ENCODE measurements around the gene NBDY.
"Not testable (repeated sequence)": the region's sequence is repeated elsewhere in the genome, so short reads cannot be mapped to it uniquely, and the experiment has no call there.

NBDY gene

DNA sequence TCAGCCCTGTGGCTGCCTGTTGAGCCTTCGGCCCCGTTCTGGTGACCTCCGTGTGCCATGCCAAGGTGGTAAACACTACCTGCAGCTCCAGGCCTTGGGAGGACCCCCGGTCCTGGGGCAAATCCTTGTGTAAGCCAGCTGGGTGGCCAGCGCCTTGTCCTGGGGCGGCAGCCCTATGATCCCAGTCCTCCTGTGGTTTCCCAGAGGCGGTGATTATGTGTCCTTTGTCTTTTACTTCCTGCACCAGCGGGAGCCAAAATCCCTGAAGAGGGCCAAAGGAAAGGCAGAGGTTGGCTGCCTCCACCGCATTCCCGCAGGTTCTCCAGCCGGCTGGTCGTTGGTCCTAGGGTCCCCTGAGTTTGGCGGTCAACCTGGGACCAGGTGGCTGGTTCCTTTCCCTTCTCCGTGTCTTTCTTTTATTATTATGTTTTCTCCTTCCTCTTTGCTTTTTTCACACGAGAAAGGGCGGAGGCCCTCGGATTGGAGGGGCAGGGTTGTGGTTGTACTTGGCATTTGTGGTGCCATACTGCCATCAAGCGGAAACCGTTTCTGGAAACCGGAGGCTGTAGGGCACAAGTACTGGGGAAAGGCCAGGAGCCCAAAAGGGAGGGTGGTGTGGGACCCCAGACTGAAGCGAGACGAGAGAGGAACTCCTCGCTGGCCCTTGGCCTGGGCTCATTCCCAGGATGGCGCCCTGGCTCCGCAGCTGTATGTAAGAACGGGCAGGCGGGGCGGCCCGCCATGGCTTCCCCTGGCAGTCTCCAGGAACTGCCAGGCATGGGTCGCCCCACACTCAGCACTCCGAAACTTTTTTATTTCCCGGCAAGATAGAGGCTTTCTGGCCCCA is 43.9 kb downstream of the NBDY start:
- H3K36me3 ChIP-seq (ENCODE audit: insufficient read depth, low read length); H3K9me3 ChIP-seq (ENCODE audit: low read depth, low read length); H3K9ac ChIP-seq (ENCODE audit: insufficient read length); DNase-seq (ENCODE audit: low read depth, low spot score); H3K27ac ChIP-seq; H3K4me3 ChIP-seq: not testable (repeated sequence)

- H3K27ac ChIP-seq; H3K36me3 ChIP-seq (ENCODE audit: insufficient read depth, low read length); H3K4me3 ChIP-seq: not testable (repeated sequence)
Measured at GRCh38 chrX:56773522-56774060, 44.5 kb downstream of the NBDY start.

DNA sequence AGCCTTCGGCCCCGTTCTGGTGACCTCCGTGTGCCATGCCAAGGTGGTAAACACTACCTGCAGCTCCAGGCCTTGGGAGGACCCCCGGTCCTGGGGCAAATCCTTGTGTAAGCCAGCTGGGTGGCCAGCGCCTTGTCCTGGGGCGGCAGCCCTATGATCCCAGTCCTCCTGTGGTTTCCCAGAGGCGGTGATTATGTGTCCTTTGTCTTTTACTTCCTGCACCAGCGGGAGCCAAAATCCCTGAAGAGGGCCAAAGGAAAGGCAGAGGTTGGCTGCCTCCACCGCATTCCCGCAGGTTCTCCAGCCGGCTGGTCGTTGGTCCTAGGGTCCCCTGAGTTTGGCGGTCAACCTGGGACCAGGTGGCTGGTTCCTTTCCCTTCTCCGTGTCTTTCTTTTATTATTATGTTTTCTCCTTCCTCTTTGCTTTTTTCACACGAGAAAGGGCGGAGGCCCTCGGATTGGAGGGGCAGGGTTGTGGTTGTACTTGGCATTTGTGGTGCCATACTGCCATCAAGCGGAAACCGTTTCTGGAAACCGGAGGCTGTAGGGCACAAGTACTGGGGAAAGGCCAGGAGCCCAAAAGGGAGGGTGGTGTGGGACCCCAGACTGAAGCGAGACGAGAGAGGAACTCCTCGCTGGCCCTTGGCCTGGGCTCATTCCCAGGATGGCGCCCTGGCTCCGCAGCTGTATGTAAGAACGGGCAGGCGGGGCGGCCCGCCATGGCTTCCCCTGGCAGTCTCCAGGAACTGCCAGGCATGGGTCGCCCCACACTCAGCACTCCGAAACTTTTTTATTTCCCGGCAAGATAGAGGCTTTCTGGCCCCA is 49.3 kb downstream of the NBDY start:
- not testable (repeated sequence) for H3K4me3 ChIP-seq; H3K9ac ChIP-seq (ENCODE audit: insufficient read length); H3K36me3 ChIP-seq (ENCODE audit: insufficient read depth, low read length); H3K9me3 ChIP-seq (ENCODE audit: low read depth, low read length); H3K27ac ChIP-seq; DNase-seq (ENCODE audit: low read depth, low spot score)

More at GRCh38 chrX:56773522-56774060, 44.5 kb downstream of the NBDY start:
- H3K9ac ChIP-seq (ENCODE audit: insufficient read length); DNase-seq (ENCODE audit: low read depth, low spot score); H3K9me3 ChIP-seq (ENCODE audit: low read depth, low read length): not testable (repeated sequence)

DNA sequence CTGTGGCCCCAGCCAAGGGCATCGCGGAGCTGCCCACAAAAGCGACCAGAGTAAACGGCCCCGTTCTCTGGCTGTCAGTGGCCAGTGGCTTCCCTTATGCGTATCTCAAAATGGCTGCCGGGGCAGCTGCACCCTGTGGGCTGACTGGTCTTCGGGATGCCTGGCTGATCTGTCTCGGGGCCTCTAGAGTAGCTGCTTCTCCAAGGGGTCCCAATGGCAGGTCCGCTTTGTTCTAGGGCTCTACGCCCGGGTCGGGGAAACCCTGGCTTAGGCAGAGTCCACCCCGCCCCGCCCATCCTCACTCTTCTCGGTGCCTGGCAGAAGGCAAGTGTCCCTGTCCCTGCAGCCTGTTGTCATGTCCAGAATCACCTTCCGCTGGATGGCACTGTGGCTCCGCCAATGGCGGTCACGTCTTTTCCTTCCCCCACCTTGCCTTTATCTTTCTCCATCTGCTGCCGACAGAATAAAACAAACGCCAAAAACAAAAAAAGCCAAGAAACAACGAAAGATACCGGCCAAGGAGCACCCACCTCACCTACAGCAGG is 50.0 kb downstream of the NBDY start:
- DNase-seq (ENCODE audit: low read depth, low spot score); H3K27ac ChIP-seq; H3K9me3 ChIP-seq (ENCODE audit: low read depth, low read length); H3K9ac ChIP-seq (ENCODE audit: insufficient read length); H3K36me3 ChIP-seq (ENCODE audit: insufficient read depth, low read length); H3K4me3 ChIP-seq: not testable (repeated sequence)

- not testable (repeated sequence) for H3K9ac ChIP-seq (ENCODE audit: insufficient read length); H3K36me3 ChIP-seq (ENCODE audit: insufficient read depth, low read length)
Measured at GRCh38 chrX:56780681-56781649, 51.9 kb downstream of the NBDY start.

DNA sequence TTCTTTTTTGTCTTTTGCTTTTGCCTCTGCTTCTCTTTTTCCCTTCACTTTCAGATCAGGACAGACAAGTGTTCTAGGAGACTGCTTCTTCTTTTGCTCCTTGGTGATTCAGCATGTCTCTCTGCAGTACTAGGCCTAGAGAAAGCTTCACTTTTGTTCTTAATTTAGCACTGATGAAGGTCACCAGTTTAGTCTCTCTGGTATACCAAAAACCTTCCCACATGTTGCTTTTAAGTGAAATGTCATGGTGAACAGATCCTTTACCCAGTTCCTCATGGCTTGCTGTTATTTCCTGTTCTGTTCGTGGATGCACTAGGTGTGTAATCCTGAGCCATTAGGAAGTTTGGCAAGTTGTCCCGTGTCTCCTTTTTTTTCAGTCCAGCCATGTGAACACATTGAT is 53.3 kb downstream of the NBDY start:
- Histone ChIP-seq H3K4me3 (no peak overlapping the region), H3K9me3 (ENCODE audit: low read depth, low read length) (no peaks in the 10 kb centered on the region), H3K36me3 (ENCODE audit: insufficient read depth, low read length) (no peaks in the 10 kb centered on the region), H3K27ac (no peak overlapping the region), H3K9ac (ENCODE audit: insufficient read length) (no peak overlapping the region)
- DNase-seq (ENCODE audit: low read depth, low spot score): no peak
- TF ChIP-seq POLR2AphosphoS5 (IDR thresholded peaks at IDR 0.05; ENCODE audit: borderline replicate concordance, low read depth, low read length): no peak
- TF ChIP-seq EZH2 (IDR thresholded peaks at IDR 0.05): no peak
- TF ChIP-seq FOXP2 (optimal IDR thresholded peaks at IDR 0.05; ENCODE audit: control extremely low read depth, extremely low read length, insufficient read depth): no peak

More at GRCh38 chrX:56780681-56781649, 51.9 kb downstream of the NBDY start:
- H3K4me3 ChIP-seq; DNase-seq (ENCODE audit: low read depth, low spot score); H3K9me3 ChIP-seq (ENCODE audit: low read depth, low read length); H3K27ac ChIP-seq: not testable (repeated sequence)

- no peak overlapping the region for H3K4me3 ChIP-seq
- no peak overlapping the region for H3K9ac ChIP-seq (ENCODE audit: insufficient read length)
- no peak overlapping the region for H3K27ac ChIP-seq
- no peak for TF ChIP-seq POLR2AphosphoS5 (IDR thresholded peaks at IDR 0.05; ENCODE audit: borderline replicate concordance, low read depth, low read length)
- no peak for TF ChIP-seq EZH2 (IDR thresholded peaks at IDR 0.05)
- no peak for TF ChIP-seq FOXP2 (optimal IDR thresholded peaks at IDR 0.05; ENCODE audit: control extremely low read depth, extremely low read length, insufficient read depth)
- H3K9me3 ChIP-seq (ENCODE audit: low read depth, low read length): no peaks in the 10 kb centered on the region
- no peak for DNase-seq (ENCODE audit: low read depth, low spot score)
- no peaks in the 10 kb centered on the region for H3K36me3 ChIP-seq (ENCODE audit: insufficient read depth, low read length)
Measured at GRCh38 chrX:56782791-56783449, 53.9 kb downstream of the NBDY start.

- Histone ChIP-seq H3K27ac (no peak overlapping the region), H3K36me3 (ENCODE audit: insufficient read depth, low read length) (no peaks in the 10 kb centered on the region), H3K4me3 (no peak overlapping the region), H3K9me3 (ENCODE audit: low read depth, low read length) (no peaks in the 10 kb centered on the region), H3K9ac (ENCODE audit: insufficient read length) (no peak overlapping the region)
- DNase-seq (ENCODE audit: low read depth, low spot score): no peak
- no peak for TF ChIP-seq FOXP2 (optimal IDR thresholded peaks at IDR 0.05; ENCODE audit: control extremely low read depth, extremely low read length, insufficient read depth)
- no peak for TF ChIP-seq EZH2 (IDR thresholded peaks at IDR 0.05)
- TF ChIP-seq POLR2AphosphoS5 (IDR thresholded peaks at IDR 0.05; ENCODE audit: borderline replicate concordance, low read depth, low read length): no peak
Measured at GRCh38 chrX:56783450-56783831, 54.4 kb downstream of the NBDY start.

All from SK-N-MC (cell line).